HL-60 (cell line): ENCODE results near the gene DROSHA.

ENCODE experiments used
- DNase-seq, 2 experiments: peaks; one replicate each; pipeline ENCODE4 v3.0.0-alpha.2; 2010 to 2020; ENCODE audit warnings: low read depth in 1 of 2, low spot score in 1 of 2
- H3K27ac ChIP-seq: fragments of 250-450 bp; sonication (Bioruptor Pico); replicated peaks from 2 replicates; pipeline ENCODE4 v1.5.1; 2020; ENCODE audit warnings: mild to moderate bottlenecking, moderate library complexity
- H3K27me3 ChIP-seq: fragments of 250-450 bp; sonication (Bioruptor Pico); 2 replicates; pipeline ENCODE4 v1.5.1; 2021; ENCODE audit warnings: mild to moderate bottlenecking, moderate library complexity; ENCODE audit not compliant: insufficient read depth, poor library complexity, severe bottlenecking
- H3K4me3 ChIP-seq: replicated peaks from 2 replicates; pipeline ENCODE4 v1.5.1; 2011; ENCODE audit warnings: mild to moderate bottlenecking, control low read depth, low read length; ENCODE audit not compliant: insufficient read depth
- CTCF ChIP-seq: IDR thresholded peaks from one replicate; pipeline ENCODE4 v1.5.1; 2011; ENCODE audit warnings: low read length, control low read depth, inconsistent platforms; ENCODE audit not compliant: insufficient read depth
- GABPA ChIP-seq: IDR thresholded peaks from 2 replicates; pipeline ENCODE4 v1.6.1; 2012; ENCODE audit warnings: low read depth
- POLR2AphosphoS5 ChIP-seq: IDR thresholded peaks from 2 replicates; pipeline ENCODE4 v1.6.1; 2012; ENCODE audit warnings: low read depth
- REST ChIP-seq: IDR thresholded peaks from 2 replicates; pipeline ENCODE4 v1.6.1; 2012; ENCODE audit warnings: low read depth; ENCODE audit not compliant: insufficient replicate concordance
- SPI1 ChIP-seq: IDR thresholded peaks from 2 replicates; pipeline ENCODE4 v1.6.1; 2012; ENCODE audit warnings: low read depth, mild to moderate bottlenecking, borderline replicate concordance
- long read RNA-seq: library from polyadenylated mRNA; unstranded; transcript quantifications from one replicate; pipeline ENCODE4 v2.0.0, GENCODE V29; 2020

Gene DROSHA
- long read RNA-seq, partial matches to known transcripts, result 23 of 39 reads
- long read RNA-seq, other reads (novel, unspliced or antisense), result 16 of 39 reads

DNA sequence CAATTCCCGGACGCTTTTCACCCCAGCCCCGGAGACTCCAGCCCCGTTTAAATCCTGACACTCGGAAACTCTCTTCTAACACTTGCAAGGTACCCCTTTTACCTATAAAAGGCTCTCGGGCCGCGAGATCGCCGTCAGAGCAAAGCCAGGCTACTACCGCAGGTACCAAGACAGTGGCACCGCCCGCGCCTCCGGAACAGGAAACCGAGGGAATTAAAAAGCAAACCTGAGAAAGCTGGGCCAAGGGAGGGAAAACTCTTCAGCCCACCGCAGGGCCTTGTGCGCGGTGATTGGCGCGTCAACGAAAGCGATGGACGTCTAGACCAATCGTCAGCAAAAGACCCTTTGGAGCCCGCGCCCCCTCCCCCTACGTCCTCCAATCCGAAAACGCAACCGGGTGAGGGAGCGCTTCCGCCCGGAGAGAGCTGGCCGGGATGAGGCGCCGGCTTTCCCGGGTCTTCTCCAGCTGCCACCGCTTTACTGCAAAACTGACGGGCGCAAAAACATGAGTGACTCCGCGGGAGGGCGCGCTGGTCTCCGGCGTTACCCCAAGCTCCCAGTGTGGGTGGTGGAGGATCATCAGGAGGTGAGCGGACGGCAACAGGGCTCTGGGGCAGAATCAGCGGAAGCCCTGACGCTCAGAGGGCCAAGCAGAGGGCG, at the start of gene DROSHA, which contains the start of gene C5orf22:
Gene DROSHA, minus strand, starts transcription at position 206 of the 660 bp plus-strand sequence. CDS start 3,034 bp downstream, outside the sequence.
Gene C5orf22, plus strand, starts transcription at position 414 of the 660 bp plus-strand sequence. Its CDS starts 92 bp downstream, at position 506.
- H3K27ac ChIP-seq, result peak within 1 kb of the TSS; percentile 77

GRCh38 chr5:31579558-31579957, 47.7 kb upstream of the DROSHA start:
- TF ChIP-seq GABPA, result no peak
- TF ChIP-seq POLR2AphosphoS5, result no peak
- Histone ChIP-seq H3K27ac (no peak overlapping the region), H3K4me3 (no peak overlapping the region), H3K27me3 (peaks cover 2% of the 10 kb centered on the region)
- DNase-seq, result no peak

More for the DNA sequence above, at the start of gene DROSHA, which contains the start of gene C5orf22:
- Histone ChIP-seq H3K4me3 (peak within 1 kb of the TSS; percentile 87), H3K27me3 (no peaks in the 10 kb centered on the region)
- TF ChIP-seq GABPA (peak; percentile 87), CTCF (no peak), POLR2AphosphoS5 (peak; percentile 52; the same call in 1 of the 2 replicates)
- peak; percentile 86 to 96 for DNase-seq

GRCh38 chr5:31577438-31577837, 45.5 kb upstream of the DROSHA start:
- no peak for DNase-seq
- H3K27me3 ChIP-seq, result peaks cover 2% of the 10 kb centered on the region
- H3K4me3 ChIP-seq, result no peak overlapping the region
- TF ChIP-seq SPI1, result no peak
- no peak for TF ChIP-seq POLR2AphosphoS5
- no peak for TF ChIP-seq CTCF
- TF ChIP-seq GABPA, result no peak
- no peak for TF ChIP-seq REST
- no peak overlapping the region for H3K27ac ChIP-seq

GRCh38 chr5:31574772-31575171, 42.9 kb upstream of the DROSHA start:
- Histone ChIP-seq H3K27me3 (no peaks in the 10 kb centered on the region), H3K4me3 (no peak overlapping the region), H3K27ac (no peak overlapping the region)
- no peak for DNase-seq
- no peak for TF ChIP-seq REST
- TF ChIP-seq CTCF, result no peak
- no peak for TF ChIP-seq POLR2AphosphoS5
- TF ChIP-seq GABPA, result no peak
- TF ChIP-seq SPI1, result no peak
